HepG2 (cell line): Measurements from ENCODE around the gene NAA35. TPM values are rescaled to one million over a fixed set of nuclear protein-coding genes. Genes with fewer than 3 reads are reported as not detected.

Source experiments
- ATAC-seq: fragments of 200-7000 bp; cut with Tn5 transposase; 3 replicates; pipeline ENCODE4 v1.9.1; 2020; ENCODE audit warnings: mild to moderate bottlenecking, moderate library complexity
- BruUV-seq: library from RNA; stranded (reverse); fragments of 400-500 nt; replicated peaks from 2 replicates; lab custom pipeline; 2021; lab: Mats Ljungman, UMichigan
- CTCF ChIA-PET: fragments of 300-600 bp; formaldehyde crosslinking; extraction: SDS; loops from one replicate; lab custom pipeline; 2021; ENCODE audit warnings: low total read pairs, inconsistent platforms, low intra/inter-chr PET ratio; lab: Yijun Ruan, JAX
- POLR2A ChIA-PET: fragments of 350-600 bp; sonication (Branson Sonifier 250); formaldehyde crosslinking; loops from one replicate; lab custom pipeline; 2020; ENCODE audit warnings: antibody characterized with exemption, inconsistent platforms; lab: Yijun Ruan, JAX
- DNase-seq: peaks from one replicate; pipeline ENCODE4 v3.0.0-alpha.2; 2015; ENCODE audit warnings: low spot score
- FAIRE-seq: peaks from 3 replicates; lab custom pipeline; 2011; peaks lifted over from hg19 to GRCh38; lab: Jason Lieb, UNC
- H2AFZ ChIP-seq: one replicate; pipeline ENCODE4 v1.6.1; 2011; ENCODE audit warnings: low read length, inconsistent platforms
- H3K27ac ChIP-seq: fragments of 300-600 bp; 3 replicates; pipeline ENCODE4 v1.8.0; 2011; ENCODE audit warnings: mixed run types, mild to moderate bottlenecking, mixed read lengths, low read length, inconsistent platforms; ENCODE audit not compliant: insufficient read depth; ENCODE audit errors: extremely low read length
- H3K27me3 ChIP-seq, 2 experiments: fragments of 200-600 bp in 1 of 2; 2 replicates in 1 of 2; 3 replicates in 1 of 2; pipeline versions ENCODE4 v1.6.0 to v1.8.0; 2011; ENCODE audit warnings: low read length in 2 of 2, mild to moderate bottlenecking in 2 of 2, moderate library complexity in 2 of 2, inconsistent platforms in 1 of 2; ENCODE audit not compliant: insufficient read depth in 2 of 2, control insufficient read depth in 1 of 2
- H3K36me3 ChIP-seq, 2 experiments: fragments of 200-600 bp in 1 of 2; replicated peaks in 1 of 2; 2 replicates in 1 of 2; 3 replicates in 1 of 2; pipeline versions ENCODE4 v1.5.1 to v1.8.0; 2011; ENCODE audit warnings: low read length in 2 of 2, inconsistent platforms in 1 of 2; ENCODE audit not compliant: insufficient read depth in 2 of 2, control insufficient read depth in 1 of 2
- H3K4me1 ChIP-seq: 2 replicates; pipeline ENCODE4 v1.5.1; 2012; ENCODE audit warnings: low read length, inconsistent platforms; ENCODE audit not compliant: insufficient read depth
- H3K4me2 ChIP-seq: 2 replicates; pipeline ENCODE4 v1.6.0; 2011; ENCODE audit warnings: low read depth, low read length, inconsistent platforms
- H3K4me3 ChIP-seq, 3 experiments: fragments of 200-600 bp in 1 of 3; sonication (generic), shearing (Covaris generic) in 1 of 3; replicated peaks in 1 of 3; 2 replicates each; pipeline ENCODE4 v1.5.1; 2011 to 2016; ENCODE audit warnings: low read length in 3 of 3, inconsistent platforms in 2 of 3, low read depth in 2 of 3, mild to moderate bottlenecking in 2 of 3, control low read depth in 1 of 3, mixed read lengths in 1 of 3; ENCODE audit not compliant: insufficient read depth in 1 of 3
- H3K79me2 ChIP-seq: one replicate; pipeline ENCODE4 v1.6.1; 2011; ENCODE audit warnings: low read length, inconsistent platforms; ENCODE audit not compliant: insufficient read depth
- H3K9ac ChIP-seq: 2 replicates; pipeline ENCODE4 v1.6.0; 2011; ENCODE audit warnings: mild to moderate bottlenecking, low read depth, low read length, inconsistent platforms; ENCODE audit not compliant: insufficient read depth
- H3K9me3 ChIP-seq: 2 replicates; pipeline ENCODE4 v1.5.1; 2012; ENCODE audit warnings: mild to moderate bottlenecking, low read length
- H4K20me1 ChIP-seq: 2 replicates; pipeline ENCODE4 v1.6.0; 2011; ENCODE audit warnings: inconsistent platforms, mild to moderate bottlenecking, low read length, moderate library complexity; ENCODE audit not compliant: insufficient read depth
- AKAP8 ChIP-seq: sonication (generic); formaldehyde crosslinking; IDR thresholded peaks from 2 replicates; pipeline ENCODE4 v1.5.1; 2020; ENCODE audit warnings: mild to moderate bottlenecking, missing genetic modification reagents
- GABPB1 ChIP-seq: IDR thresholded peaks from 2 replicates; pipeline ENCODE4 v1.6.1; 2016; ENCODE audit warnings: mild to moderate bottlenecking, missing genetic modification reagents, moderate library complexity, missing compliant biosample characterization
- SYNCRIP ChIP-seq: fragments of 200-400 bp; formaldehyde crosslinking; IDR thresholded peaks from 2 replicates; pipeline ENCODE4 v1.6.1; 2018; ENCODE audit warnings: mild to moderate bottlenecking, low read depth, low read length; ENCODE audit not compliant: insufficient read depth
- ZC3H13 ChIP-seq: sonication (generic); formaldehyde crosslinking; IDR thresholded peaks from 2 replicates; pipeline ENCODE4 v1.8.1; 2023; ENCODE audit warnings: mild to moderate bottlenecking, missing genetic modification reagents, moderate library complexity
- ZFAT ChIP-seq: sonication (generic); formaldehyde crosslinking; conservative IDR thresholded peaks from 2 replicates; pipeline ENCODE4 v1.8.1; 2023; ENCODE audit warnings: missing genetic modification reagents, inconsistent platforms
- ZIK1 ChIP-seq: sonication (generic); formaldehyde crosslinking; IDR thresholded peaks from 2 replicates; pipeline ENCODE4 v1.5.0; 2020; ENCODE audit warnings: mild to moderate bottlenecking, low read depth, missing genetic modification reagents, borderline replicate concordance
- ZNF432 ChIP-seq: sonication (generic); formaldehyde crosslinking; IDR thresholded peaks from 2 replicates; pipeline ENCODE4 v1.5.0; 2020; ENCODE audit warnings: missing genetic modification reagents, mild to moderate bottlenecking, borderline replicate concordance
- ZNF761 ChIP-seq: sonication (generic); formaldehyde crosslinking; conservative IDR thresholded peaks from 2 replicates; pipeline ENCODE4 v1.4.0; 2020; ENCODE audit warnings: mild to moderate bottlenecking, missing genetic modification reagents
- WGBS: methylation state at CpG from one replicate; pipeline ENCODE4 v1.1.6; 2017; ENCODE audit warnings: low lambda C conversion rate; 5-methylcytosine and 5-hydroxymethylcytosine counted together
- in situ Hi-C: cut with HindIII; loops from 2 replicates; pipeline ENCODE4 v1.10.0; 2017; ENCODE audit warnings: low pct_unique_long_range_greater_than_20kb; ENCODE audit not compliant: extremely low pct_ligation_motif_present
- intact Hi-C: fragments of 100-400 bp; cut with micrococcal nuclease; formaldehyde crosslinking; loops from one replicate; pipeline ENCODE4 v1.10.0; 2022; ENCODE audit not compliant: unreplicated experiment
- polyA plus RNA-seq, 8 experiments: library from polyadenylated mRNA; depleted of rRNA in 3 of 8; stranded (reverse) in 7 of 8; unstranded in 1 of 8; fragments of >200 nt; fragmentation: Illumina TruSeq in 4 of 8; extraction: Trizol in 4 of 8; gene quantifications; 2 replicates each; pipeline versions ENCODE4 v1.2.1 to v1.2.3, GENCODE V29; 2011 to 2016; ENCODE audit warnings: low read depth in 4 of 8, missing spikeins in 1 of 8, mixed read lengths in 1 of 8; ENCODE audit not compliant: insufficient read depth in 1 of 8
- total RNA-seq, 5 experiments: library from RNA; depleted of rRNA; stranded (reverse); fragments of >200 nt; fragmentation: Illumina TruSeq; extraction: Trizol; gene quantifications; 2 replicates each; pipeline ENCODE4 v1.2.3, GENCODE V29; 2016; ENCODE audit warnings: low read depth in 1 of 5
- TF ChIP-seq, protein P1 (sequence below): sonication (generic); formaldehyde crosslinking; conservative IDR thresholded peaks from 2 replicates; pipeline ENCODE4 v1.8.1; 2023; ENCODE audit warnings: missing genetic modification reagents
- TF ChIP-seq, protein P2 (sequence below): sonication (generic); formaldehyde crosslinking; IDR thresholded peaks from 2 replicates; pipeline ENCODE4 v1.4.0; 2020; ENCODE audit warnings: missing genetic modification reagents

The NAA35 gene
- total and polyA plus RNA-seq, 2 of the 13 experiments (the other 11 are each of a cell fraction or from before 2014, with no cell fraction given), result 21.6 to 28.9 TPM

DNA sequence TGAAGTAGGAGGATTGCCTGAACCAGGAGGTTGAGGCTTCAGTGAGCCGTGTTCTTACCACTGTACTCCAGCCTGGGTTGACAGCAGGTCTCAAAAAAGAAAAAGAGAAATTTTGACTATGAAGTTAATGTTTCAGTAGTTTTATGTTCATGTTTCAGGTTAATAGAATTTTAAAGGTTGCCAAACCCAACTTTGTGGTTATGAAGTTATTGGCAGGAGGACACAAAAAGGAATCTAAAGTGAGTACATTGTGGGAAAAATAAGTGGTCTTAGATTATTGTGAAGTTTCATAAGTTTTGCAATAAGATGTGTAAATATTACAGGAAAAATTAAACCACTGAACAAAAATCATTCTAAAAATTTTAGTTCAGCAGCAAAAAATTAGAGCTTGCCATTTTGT is 79.8 kb downstream of the NAA35 start (continued):
- no peak for TF ChIP-seq SYNCRIP
- no peak for TF ChIP-seq ZNF761 (CRISPR knock-in tag)
- TF ChIP-seq, protein P1, sequence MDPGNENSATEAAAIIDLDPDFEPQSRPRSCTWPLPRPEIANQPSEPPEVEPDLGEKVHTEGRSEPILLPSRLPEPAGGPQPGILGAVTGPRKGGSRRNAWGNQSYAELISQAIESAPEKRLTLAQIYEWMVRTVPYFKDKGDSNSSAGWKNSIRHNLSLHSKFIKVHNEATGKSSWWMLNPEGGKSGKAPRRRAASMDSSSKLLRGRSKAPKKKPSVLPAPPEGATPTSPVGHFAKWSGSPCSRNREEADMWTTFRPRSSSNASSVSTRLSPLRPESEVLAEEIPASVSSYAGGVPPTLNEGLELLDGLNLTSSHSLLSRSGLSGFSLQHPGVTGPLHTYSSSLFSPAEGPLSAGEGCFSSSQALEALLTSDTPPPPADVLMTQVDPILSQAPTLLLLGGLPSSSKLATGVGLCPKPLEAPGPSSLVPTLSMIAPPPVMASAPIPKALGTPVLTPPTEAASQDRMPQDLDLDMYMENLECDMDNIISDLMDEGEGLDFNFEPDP (CRISPR knock-in tag), result no peak
- TF ChIP-seq, all 625 proteins: peak for 0

- no peak for FAIRE-seq
- H3K4me1 ChIP-seq, result no peaks in the 10 kb centered on the region
- H2AFZ ChIP-seq, result no peak overlapping the region
- H3K9ac ChIP-seq, result no peak overlapping the region
- 97% methylated on average over 6 of the region's 6 CpGs for WGBS
- no peak overlapping the region for H3K4me3 ChIP-seq
- ATAC-seq, result no peak
- H3K4me2 ChIP-seq, result no peak overlapping the region
- peaks cover 5 to 56% of the 10 kb centered on the region in 2 experiments for H3K36me3 ChIP-seq
- H3K9me3 ChIP-seq, result no peaks in the 10 kb centered on the region
- H4K20me1 ChIP-seq, result no peaks in the 10 kb centered on the region
- DNase-seq, result no peak
- no peak for TF ChIP-seq ZC3H13
- no peak overlapping the region for H3K27ac ChIP-seq
- POLR2A ChIA-PET, result no interaction called here
- H3K27me3 ChIP-seq, result no peaks in the 10 kb centered on the region
- intact Hi-C loops, result no loop called here
- BruUV-seq, result no TSS peak
- in situ Hi-C loops, result no loop called here
- CTCF ChIA-PET, result no interaction called here
- H3K79me2 ChIP-seq, result no peaks in the 10 kb centered on the region
These were observed 80.2 kb downstream of the NAA35 start for GRCh38 chr9:86021166-86021565.

DNA sequence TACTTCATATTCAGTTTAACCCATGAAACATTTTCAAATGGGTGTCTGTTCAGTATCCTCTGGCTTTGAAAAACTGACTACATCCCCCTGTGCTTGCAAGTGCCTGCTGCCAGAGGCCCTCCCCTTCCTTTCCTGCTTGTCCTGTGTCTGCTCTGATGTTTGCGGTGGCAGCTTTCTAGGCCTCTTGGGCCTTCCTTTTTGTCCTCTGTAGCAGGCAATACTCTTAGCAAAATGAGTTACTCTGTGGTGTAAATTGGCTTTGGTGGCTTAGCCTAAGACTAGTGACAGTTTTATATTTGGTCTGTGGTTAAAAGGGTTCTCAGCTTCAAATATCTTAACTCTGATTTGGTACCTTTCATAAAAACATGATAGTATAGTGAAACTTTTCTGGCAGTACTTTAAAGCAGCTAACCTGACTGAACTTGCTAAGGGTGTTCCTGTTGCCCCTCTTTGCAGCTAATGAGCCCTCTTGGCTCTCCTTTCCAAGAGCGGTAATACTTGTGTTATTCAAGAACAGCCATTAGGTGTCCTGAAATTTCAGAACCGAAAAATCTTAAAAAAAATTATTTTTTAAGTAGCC is 81.8 kb downstream of the NAA35 start:
- Histone ChIP-seq H3K4me2 (no peak overlapping the region), H2AFZ (no peak overlapping the region), H4K20me1 (no peaks in the 10 kb centered on the region)
- POLR2A ChIA-PET, result no interaction called here
- TF ChIP-seq ZIK1 (CRISPR knock-in tag) (no peak), GABPB1 (CRISPR knock-in tag) (no peak), AKAP8 (CRISPR knock-in tag) (no peak), ZNF432 (CRISPR knock-in tag) (no peak), ZFAT (CRISPR knock-in tag) (no peak)
- TF ChIP-seq, protein P2, sequence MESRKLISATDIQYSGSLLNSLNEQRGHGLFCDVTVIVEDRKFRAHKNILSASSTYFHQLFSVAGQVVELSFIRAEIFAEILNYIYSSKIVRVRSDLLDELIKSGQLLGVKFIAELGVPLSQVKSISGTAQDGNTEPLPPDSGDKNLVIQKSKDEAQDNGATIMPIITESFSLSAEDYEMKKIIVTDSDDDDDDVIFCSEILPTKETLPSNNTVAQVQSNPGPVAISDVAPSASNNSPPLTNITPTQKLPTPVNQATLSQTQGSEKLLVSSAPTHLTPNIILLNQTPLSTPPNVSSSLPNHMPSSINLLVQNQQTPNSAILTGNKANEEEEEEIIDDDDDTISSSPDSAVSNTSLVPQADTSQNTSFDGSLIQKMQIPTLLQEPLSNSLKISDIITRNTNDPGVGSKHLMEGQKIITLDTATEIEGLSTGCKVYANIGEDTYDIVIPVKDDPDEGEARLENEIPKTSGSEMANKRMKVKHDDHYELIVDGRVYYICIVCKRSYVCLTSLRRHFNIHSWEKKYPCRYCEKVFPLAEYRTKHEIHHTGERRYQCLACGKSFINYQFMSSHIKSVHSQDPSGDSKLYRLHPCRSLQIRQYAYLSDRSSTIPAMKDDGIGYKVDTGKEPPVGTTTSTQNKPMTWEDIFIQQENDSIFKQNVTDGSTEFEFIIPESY (CRISPR knock-in tag), result no peak
- TF ChIP-seq, all 625 proteins: peak for 0
- WGBS, result 97% methylated on average over 3 of the region's 3 CpGs
- Histone ChIP-seq H3K27me3 (no peaks in the 10 kb centered on the region), H3K4me3 (no peak overlapping the region), H3K36me3 (peaks cover 4 to 55% of the 10 kb centered on the region in 2 experiments), H3K27ac (no peak overlapping the region), H3K79me2 (no peaks in the 10 kb centered on the region), H3K4me1 (no peaks in the 10 kb centered on the region), H3K9me3 (no peaks in the 10 kb centered on the region), H3K9ac (no peak overlapping the region)
- in situ Hi-C loops (no loop called here), intact Hi-C loops (no loop called here)
- CTCF ChIA-PET, result no interaction called here
- ATAC-seq (no peak), DNase-seq (no peak), FAIRE-seq (no peak)
- no TSS peak for BruUV-seq
